Measurements from ENCODE around the gene GSC2. TPM values are rescaled to one million over a fixed set of nuclear protein-coding genes. Genes with fewer than 3 reads are reported as not detected.

GSC2 gene
- total RNA-seq, 1 donor from 2014 or later: not detected

- no peaks in the 10 kb centered on the region for H3K4me1 Mint-ChIP-seq (ENCODE audit: low read depth)
- H3K36me3 Mint-ChIP-seq (ENCODE audit: low read depth): peaks cover 28% of the 10 kb centered on the region
- no peak for TF ChIP-seq CTCF (IDR thresholded peaks at IDR 0.05)
- H3K4me3 Mint-ChIP-seq (ENCODE audit: unreplicated experiment): no peak within 1 kb of the TSS
- H3K27me3 Mint-ChIP-seq (ENCODE audit: low read depth): no peaks in the 10 kb centered on the region
- H3K27ac Mint-ChIP-seq (ENCODE audit: unreplicated experiment): no peak within 1 kb of the TSS
- DNase-seq (ENCODE audit: low spot score): peak; percentile 85
- no peaks in the 10 kb centered on the region for H3K9me3 Mint-ChIP-seq (ENCODE audit: low read depth)
Observed at GRCh38 chr22:19130959-19131684, 19.0 kb downstream of the GSC2 start, which contains the start of gene TSSK2. TSSK2 (plus strand) TSS chr22:19131308; CDS start chr22:19131400, 92 bp downstream.

- Mint-ChIP-seq H3K27me3 (ENCODE audit: low read depth) (no peaks in the 10 kb centered on the region), H3K4me1 (ENCODE audit: low read depth) (no peaks in the 10 kb centered on the region), H3K9me3 (ENCODE audit: low read depth) (no peaks in the 10 kb centered on the region), H3K27ac (ENCODE audit: unreplicated experiment) (no peak overlapping the region), H3K36me3 (ENCODE audit: low read depth) (peaks cover 19% of the 10 kb centered on the region), H3K4me3 (ENCODE audit: unreplicated experiment) (no peak overlapping the region)
- peak; percentile 88 for DNase-seq (ENCODE audit: low spot score)
- TF ChIP-seq CTCF (IDR thresholded peaks at IDR 0.05): no peak
Observed at GRCh38 chr22:19129871-19130270, 20.2 kb downstream of the GSC2 start.

GRCh38 chr22:19128946-19129727, 21.0 kb downstream of the GSC2 start:
- Mint-ChIP-seq H3K27ac (ENCODE audit: unreplicated experiment) (no peak overlapping the region), H3K4me1 (ENCODE audit: low read depth) (no peaks in the 10 kb centered on the region), H3K9me3 (ENCODE audit: low read depth) (no peaks in the 10 kb centered on the region), H3K4me3 (ENCODE audit: unreplicated experiment) (no peak overlapping the region), H3K27me3 (ENCODE audit: low read depth) (no peaks in the 10 kb centered on the region), H3K36me3 (ENCODE audit: low read depth) (peaks cover 16% of the 10 kb centered on the region)
- DNase-seq (ENCODE audit: low spot score): no peak
- TF ChIP-seq CTCF (IDR thresholded peaks at IDR 0.05): no peak

GRCh38 chr22:19128009-19128401, 22.1 kb downstream of the GSC2 start:
- Mint-ChIP-seq H3K4me3 (ENCODE audit: unreplicated experiment) (no peak overlapping the region), H3K27me3 (ENCODE audit: low read depth) (no peaks in the 10 kb centered on the region), H3K4me1 (ENCODE audit: low read depth) (peaks cover 3% of the 10 kb centered on the region), H3K27ac (ENCODE audit: unreplicated experiment) (no peak overlapping the region), H3K9me3 (ENCODE audit: low read depth) (no peaks in the 10 kb centered on the region), H3K36me3 (ENCODE audit: low read depth) (peaks cover 10% of the 10 kb centered on the region)
- no peak for DNase-seq (ENCODE audit: low spot score)
- TF ChIP-seq CTCF (IDR thresholded peaks at IDR 0.05): no peak

DNA sequence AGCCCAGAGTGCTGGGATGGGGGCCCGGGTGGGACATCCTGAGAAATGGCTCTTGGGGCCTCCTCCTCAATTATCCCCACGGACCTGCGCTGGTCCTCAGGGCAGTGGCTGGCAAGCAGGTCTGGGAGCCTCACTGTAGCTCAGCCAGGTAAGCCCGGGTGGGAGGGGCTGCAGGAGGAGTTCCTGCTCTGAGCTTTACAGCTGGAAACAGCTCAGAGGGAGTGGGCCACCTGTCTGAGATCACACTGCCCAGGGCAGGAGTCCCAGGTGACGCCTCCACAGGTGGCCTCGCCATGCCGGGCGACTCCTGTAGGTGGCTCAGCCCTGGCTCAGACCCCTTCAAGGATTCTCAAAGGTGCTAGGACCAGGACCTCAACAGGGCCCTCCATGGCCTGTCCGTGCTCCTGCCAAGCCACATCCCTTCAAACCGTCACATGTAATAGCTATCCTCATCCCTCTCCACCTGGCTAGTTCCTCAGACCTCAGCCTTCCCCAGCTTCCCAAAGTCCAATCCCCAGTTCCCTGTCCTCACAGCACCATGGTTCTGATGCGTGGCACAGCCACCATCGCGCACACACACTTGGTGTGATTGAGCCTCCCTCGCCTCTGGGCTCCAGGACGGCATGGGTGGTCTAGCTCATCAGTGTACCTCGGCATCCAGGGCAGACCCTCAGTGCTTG, 22.6 kb downstream of the GSC2 start:
- DNase-seq (ENCODE audit: low spot score): no peak
- TF ChIP-seq CTCF (IDR thresholded peaks at IDR 0.05): no peak
- no peaks in the 10 kb centered on the region for H3K9me3 Mint-ChIP-seq (ENCODE audit: low read depth)
- H3K4me3 Mint-ChIP-seq (ENCODE audit: unreplicated experiment): no peak overlapping the region
- H3K27me3 Mint-ChIP-seq (ENCODE audit: low read depth): no peaks in the 10 kb centered on the region
- peaks cover 8% of the 10 kb centered on the region for H3K4me1 Mint-ChIP-seq (ENCODE audit: low read depth)
- H3K36me3 Mint-ChIP-seq (ENCODE audit: low read depth): peaks cover 7% of the 10 kb centered on the region
- no peak overlapping the region for H3K27ac Mint-ChIP-seq (ENCODE audit: unreplicated experiment)
